Measurements from ENCODE around the gene KIF16B. TPM values are rescaled to one million over a fixed set of nuclear protein-coding genes. Genes with fewer than 3 reads are reported as not detected.

The KIF16B gene
- total and polyA plus RNA-seq, 2 of the 13 experiments (the other 11 are each of a cell fraction or from before 2014, with no cell fraction given), result 6.9 to 18.0 TPM

DNA sequence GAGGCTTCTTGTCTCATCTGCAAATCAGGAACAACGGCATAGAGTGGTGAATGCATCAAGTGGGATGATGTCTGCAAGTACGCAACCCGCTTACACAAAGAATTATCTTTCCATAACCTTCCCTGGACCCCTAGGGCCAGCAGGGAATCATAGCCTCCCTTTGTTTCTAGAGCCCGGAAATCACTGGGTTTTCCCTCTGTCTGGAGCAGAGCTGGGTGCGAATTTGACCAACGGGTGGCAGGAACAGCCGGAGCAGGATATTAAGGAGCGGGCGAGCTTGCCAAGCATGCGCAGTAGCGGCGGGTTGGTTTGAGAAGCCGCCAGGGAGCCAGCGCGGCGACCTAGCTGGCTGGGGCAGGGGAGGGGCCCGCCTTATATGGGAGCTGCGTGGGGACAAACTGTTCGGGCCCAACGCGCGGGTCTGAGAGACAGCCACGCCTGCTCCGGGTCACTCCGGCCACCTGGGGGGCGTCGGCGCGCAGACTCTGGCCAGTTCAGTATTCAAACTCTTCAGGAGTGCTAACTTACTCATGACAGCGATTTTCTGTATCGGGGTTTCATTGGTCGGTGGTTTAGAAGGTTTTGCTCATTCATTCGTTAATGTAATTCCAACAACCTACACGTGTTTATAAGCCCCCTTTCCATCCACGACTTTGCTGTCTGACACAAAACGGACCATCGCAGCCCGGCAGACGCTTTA lies 1.6 kb upstream of the KIF16B start (continued):
- TF ChIP-seq, protein P1, sequence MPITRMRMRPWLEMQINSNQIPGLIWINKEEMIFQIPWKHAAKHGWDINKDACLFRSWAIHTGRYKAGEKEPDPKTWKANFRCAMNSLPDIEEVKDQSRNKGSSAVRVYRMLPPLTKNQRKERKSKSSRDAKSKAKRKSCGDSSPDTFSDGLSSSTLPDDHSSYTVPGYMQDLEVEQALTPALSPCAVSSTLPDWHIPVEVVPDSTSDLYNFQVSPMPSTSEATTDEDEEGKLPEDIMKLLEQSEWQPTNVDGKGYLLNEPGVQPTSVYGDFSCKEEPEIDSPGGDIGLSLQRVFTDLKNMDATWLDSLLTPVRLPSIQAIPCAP (CRISPR knock-in tag; IDR thresholded peaks at IDR 0.05; ENCODE audit: low read depth), result no peak
- TF ChIP-seq, protein P2, sequence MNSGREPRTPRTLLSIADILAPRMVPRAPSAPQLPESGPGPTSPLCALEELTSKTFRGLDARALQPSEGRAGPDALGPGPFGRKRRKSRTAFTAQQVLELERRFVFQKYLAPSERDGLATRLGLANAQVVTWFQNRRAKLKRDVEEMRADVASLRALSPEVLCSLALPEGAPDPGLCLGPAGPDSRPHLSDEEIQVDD (CRISPR knock-in tag; IDR thresholded peaks at IDR 0.05; ENCODE audit: borderline replicate concordance), result no peak
- TF ChIP-seq RARA (CRISPR knock-in tag; IDR thresholded peaks at IDR 0.05) (peak; percentile 64), NFIB (CRISPR knock-in tag; IDR thresholded peaks at IDR 0.05; ENCODE audit: borderline replicate concordance) (no peak), ATM (IDR thresholded peaks at IDR 0.05; ENCODE audit: borderline replicate concordance) (no peak), ZNF749 (CRISPR knock-in tag; IDR thresholded peaks at IDR 0.05; ENCODE audit: borderline replicate concordance) (peak; percentile 89; the same call in 1 of the 2 replicates), ZSCAN12 (CRISPR knock-in tag; IDR thresholded peaks at IDR 0.05) (no peak), MTA1 (CRISPR knock-in tag; IDR thresholded peaks at IDR 0.05; ENCODE audit: borderline replicate concordance) (peak; percentile 69), RFX3 (CRISPR knock-in tag; IDR thresholded peaks at IDR 0.05) (no peak; the same call in 1 of the 2 replicates), ZNF547 (CRISPR knock-in tag; IDR thresholded peaks at IDR 0.05) (no peak), SP1 (IDR thresholded peaks at IDR 0.05) (no peak), SP1 (CRISPR knock-in tag; IDR thresholded peaks at IDR 0.05) (peak; percentile 58), ZBTB21 (CRISPR knock-in tag; IDR thresholded peaks at IDR 0.05) (0 out of 2 replicates have a peak, but pooled peaks have one; percentile 11)
- TF ChIP-seq, protein P3, sequence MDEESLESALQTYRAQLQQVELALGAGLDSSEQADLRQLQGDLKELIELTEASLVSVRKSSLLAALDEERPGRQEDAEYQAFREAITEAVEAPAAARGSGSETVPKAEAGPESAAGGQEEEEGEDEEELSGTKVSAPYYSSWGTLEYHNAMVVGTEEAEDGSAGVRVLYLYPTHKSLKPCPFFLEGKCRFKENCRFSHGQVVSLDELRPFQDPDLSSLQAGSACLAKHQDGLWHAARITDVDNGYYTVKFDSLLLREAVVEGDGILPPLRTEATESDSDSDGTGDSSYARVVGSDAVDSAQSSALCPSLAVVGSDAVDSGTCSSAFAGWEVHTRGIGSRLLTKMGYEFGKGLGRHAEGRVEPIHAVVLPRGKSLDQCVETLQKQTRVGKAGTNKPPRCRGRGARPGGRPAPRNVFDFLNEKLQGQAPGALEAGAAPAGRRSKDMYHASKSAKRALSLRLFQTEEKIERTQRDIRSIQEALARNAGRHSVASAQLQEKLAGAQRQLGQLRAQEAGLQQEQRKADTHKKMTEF (CRISPR knock-in tag; IDR thresholded peaks at IDR 0.05), result peak; percentile 80
- TF ChIP-seq, protein P4, sequence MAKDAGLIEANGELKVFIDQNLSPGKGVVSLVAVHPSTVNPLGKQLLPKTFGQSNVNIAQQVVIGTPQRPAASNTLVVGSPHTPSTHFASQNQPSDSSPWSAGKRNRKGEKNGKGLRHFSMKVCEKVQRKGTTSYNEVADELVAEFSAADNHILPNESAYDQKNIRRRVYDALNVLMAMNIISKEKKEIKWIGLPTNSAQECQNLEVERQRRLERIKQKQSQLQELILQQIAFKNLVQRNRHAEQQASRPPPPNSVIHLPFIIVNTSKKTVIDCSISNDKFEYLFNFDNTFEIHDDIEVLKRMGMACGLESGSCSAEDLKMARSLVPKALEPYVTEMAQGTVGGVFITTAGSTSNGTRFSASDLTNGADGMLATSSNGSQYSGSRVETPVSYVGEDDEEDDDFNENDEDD (CRISPR knock-in tag; IDR thresholded peaks at IDR 0.05; ENCODE audit: borderline replicate concordance), result peak; percentile 84; the same call in 1 of the 2 replicates
- TF ChIP-seq, protein P5, sequence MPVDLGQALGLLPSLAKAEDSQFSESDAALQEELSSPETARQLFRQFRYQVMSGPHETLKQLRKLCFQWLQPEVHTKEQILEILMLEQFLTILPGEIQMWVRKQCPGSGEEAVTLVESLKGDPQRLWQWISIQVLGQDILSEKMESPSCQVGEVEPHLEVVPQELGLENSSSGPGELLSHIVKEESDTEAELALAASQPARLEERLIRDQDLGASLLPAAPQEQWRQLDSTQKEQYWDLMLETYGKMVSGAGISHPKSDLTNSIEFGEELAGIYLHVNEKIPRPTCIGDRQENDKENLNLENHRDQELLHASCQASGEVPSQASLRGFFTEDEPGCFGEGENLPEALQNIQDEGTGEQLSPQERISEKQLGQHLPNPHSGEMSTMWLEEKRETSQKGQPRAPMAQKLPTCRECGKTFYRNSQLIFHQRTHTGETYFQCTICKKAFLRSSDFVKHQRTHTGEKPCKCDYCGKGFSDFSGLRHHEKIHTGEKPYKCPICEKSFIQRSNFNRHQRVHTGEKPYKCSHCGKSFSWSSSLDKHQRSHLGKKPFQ (CRISPR knock-in tag; IDR thresholded peaks at IDR 0.05; ENCODE audit: insufficient replicate concordance), result peak; percentile 62
- TF ChIP-seq, protein P6, sequence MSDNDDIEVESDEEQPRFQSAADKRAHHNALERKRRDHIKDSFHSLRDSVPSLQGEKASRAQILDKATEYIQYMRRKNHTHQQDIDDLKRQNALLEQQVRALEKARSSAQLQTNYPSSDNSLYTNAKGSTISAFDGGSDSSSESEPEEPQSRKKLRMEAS (IDR thresholded peaks at IDR 0.05), result peak; percentile 91
- TF ChIP-seq, protein P7, sequence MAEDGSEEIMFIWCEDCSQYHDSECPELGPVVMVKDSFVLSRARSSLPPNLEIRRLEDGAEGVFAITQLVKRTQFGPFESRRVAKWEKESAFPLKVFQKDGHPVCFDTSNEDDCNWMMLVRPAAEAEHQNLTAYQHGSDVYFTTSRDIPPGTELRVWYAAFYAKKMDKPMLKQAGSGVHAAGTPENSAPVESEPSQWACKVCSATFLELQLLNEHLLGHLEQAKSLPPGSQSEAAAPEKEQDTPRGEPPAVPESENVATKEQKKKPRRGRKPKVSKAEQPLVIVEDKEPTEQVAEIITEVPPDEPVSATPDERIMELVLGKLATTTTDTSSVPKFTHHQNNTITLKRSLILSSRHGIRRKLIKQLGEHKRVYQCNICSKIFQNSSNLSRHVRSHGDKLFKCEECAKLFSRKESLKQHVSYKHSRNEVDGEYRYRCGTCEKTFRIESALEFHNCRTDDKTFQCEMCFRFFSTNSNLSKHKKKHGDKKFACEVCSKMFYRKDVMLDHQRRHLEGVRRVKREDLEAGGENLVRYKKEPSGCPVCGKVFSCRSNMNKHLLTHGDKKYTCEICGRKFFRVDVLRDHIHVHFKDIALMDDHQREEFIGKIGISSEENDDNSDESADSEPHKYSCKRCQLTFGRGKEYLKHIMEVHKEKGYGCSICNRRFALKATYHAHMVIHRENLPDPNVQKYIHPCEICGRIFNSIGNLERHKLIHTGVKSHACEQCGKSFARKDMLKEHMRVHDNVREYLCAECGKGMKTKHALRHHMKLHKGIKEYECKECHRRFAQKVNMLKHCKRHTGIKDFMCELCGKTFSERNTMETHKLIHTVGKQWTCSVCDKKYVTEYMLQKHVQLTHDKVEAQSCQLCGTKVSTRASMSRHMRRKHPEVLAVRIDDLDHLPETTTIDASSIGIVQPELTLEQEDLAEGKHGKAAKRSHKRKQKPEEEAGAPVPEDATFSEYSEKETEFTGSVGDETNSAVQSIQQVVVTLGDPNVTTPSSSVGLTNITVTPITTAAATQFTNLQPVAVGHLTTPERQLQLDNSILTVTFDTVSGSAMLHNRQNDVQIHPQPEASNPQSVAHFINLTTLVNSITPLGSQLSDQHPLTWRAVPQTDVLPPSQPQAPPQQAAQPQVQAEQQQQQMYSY (CRISPR knock-in tag; IDR thresholded peaks at IDR 0.05), result peak; percentile 100
